HG03045 (cell line): ENCODE measurements around the gene KCNK17.

Source experiments
- ATAC-seq: cut with Tn5 transposase; IDR thresholded peaks from one replicate; pipeline ENCODE4 v1.9.1; 2021; ENCODE audit warnings: mild to moderate bottlenecking, moderate library complexity; ENCODE audit not compliant: unreplicated experiment

Gene KCNK17, protein sequence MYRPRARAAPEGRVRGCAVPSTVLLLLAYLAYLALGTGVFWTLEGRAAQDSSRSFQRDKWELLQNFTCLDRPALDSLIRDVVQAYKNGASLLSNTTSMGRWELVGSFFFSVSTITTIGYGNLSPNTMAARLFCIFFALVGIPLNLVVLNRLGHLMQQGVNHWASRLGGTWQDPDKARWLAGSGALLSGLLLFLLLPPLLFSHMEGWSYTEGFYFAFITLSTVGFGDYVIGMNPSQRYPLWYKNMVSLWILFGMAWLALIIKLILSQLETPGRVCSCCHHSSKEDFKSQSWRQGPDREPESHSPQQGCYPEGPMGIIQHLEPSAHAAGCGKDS

GRCh38 chr6:39314273-39314795, at the start of gene KCNK17:
Gene KCNK17 (minus strand): TSS chr6:39314419. CDS start chr6:39314320, 99 bp downstream.
- ATAC-seq, result no peak

DNA sequence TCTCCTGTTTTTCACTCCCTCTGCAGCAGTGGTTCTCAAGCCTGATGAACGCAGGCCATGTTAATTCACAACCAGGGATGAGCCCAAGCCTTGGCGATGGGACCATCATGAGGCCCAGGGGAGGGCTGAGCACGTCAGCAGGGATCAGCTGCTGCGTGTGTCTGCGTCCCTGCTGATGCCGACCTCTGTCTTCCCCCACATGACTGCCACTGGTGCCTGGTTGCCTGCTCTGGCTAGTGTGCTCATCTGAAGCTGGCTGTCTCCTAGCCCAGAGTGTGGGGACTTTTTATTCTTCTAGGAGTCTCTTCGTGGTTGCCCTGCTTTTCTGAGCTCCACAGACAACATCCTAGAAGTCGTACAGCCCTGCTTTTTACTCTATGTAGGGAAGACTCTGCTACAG, 49.1 kb upstream of the KCNK17 start:
- ATAC-seq, result no peak

DNA sequence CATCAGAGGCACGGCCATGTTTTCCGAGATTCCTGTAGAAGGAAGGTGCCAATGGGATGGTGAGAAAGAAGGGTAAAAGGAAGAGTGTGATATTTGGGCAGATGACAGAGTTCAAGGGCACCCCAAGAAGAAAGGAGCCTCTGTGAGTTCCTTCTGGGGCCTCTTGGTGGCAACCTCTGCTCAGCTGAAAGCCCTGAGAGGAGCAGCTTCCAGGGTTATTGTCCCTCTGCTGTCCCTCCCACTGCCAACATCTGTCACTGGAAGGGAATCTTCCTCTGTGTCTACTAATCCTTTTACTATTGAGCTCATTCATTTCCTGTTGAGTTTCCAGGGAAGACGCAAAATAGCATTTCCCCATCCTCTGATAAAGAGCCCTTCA, 48.3 kb upstream of the KCNK17 start:
- ATAC-seq, result no peak

DNA sequence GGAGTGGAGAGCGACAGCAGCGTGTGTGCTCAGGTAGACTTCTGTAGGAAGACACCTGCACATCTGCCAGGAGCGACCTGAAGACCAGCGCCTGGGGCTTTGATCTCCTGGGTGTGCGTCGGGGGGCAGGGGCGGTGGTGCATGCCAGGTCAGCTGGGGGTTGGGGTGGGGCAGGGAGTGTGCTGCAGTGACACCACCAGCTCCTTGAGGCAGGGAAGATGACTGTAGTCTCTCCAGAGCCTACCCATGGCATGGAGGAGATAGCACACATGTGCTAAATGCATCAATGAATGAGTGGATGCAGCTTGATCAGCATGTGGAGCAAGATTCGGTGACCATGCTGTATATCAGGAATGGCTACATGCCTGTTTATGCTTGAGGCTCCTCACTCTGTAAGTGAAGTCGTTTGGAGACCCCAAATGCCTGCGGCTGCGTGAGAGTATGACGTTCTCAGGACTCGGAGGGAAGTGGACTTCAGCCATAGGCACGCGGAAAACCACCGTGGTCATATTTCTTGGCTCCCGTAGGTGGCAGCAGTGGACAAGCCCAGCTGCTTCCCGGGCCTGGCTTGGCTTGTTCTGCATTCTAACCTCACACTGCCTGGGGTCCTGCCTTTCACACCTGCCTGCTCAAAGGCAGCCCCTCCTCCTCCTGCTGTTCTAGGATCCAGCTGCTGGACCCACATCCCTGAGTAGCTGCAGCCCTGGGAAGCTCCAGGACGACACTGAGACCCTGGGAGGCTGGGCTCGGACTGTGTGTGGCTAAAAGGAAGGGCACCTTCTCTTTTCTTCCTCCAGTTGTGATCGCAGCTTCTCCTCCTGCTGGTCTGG, 47.7 kb upstream of the KCNK17 start:
- no peak for ATAC-seq

GRCh38 chr6:39360378-39360777, 46.2 kb upstream of the KCNK17 start:
- ATAC-seq, result no peak

- ATAC-seq, result no peak
Measured at GRCh38 chr6:39357998-39358686, 43.9 kb upstream of the KCNK17 start.

GRCh38 chr6:39353698-39354315, 39.6 kb upstream of the KCNK17 start:
- no peak for ATAC-seq

- ATAC-seq, result no peak
Measured at GRCh38 chr6:39350723-39351505, 36.7 kb upstream of the KCNK17 start.

DNA sequence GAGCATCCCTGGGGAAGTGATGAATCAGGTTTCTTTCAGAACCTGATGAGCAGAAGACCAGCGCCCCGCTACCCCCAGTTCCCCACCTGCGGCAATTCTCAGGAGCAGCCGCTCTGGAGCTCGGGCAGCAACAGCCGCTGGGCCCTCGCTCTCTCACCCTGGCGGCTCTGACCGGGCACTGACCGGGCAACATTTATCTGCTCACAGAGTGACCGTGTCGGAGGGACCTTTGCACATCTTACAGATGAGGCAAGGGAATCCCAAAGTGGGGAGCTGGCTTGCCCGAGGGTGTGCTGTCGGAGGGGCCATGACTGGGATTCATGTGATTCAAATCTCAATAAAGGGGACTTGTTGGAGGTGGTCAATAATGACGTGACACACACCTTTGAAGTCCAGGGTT, 34.5 kb upstream of the KCNK17 start:
- ATAC-seq, result no peak

- ATAC-seq, result no peak
Measured at GRCh38 chr6:39347906-39348585, 33.8 kb upstream of the KCNK17 start.

- no peak for ATAC-seq
Measured at GRCh38 chr6:39347206-39347605, 33.0 kb upstream of the KCNK17 start.

DNA sequence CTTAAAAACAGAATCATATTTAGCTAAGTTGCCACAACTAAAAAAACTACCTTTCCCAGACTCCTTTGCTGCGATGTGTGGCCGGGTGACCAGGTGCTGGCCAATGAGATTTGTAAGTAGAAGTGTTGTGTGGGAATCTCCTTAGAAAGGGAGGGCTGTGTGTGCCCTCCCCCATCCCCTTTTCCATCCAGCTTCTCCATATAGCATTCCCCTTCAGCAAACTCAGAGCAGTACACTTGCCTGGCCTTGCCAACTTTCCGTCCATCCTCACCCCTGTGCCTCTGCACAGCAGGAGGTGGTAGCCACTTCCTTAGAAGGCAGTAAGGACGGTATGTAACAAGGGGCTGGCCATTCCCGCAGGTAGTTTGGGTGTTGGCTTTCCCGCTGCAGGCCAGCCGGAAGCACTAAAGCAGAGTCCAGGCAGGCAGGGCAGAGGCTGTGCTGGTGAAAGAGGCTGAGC, 30.6 kb upstream of the KCNK17 start:
- no peak for ATAC-seq

DNA sequence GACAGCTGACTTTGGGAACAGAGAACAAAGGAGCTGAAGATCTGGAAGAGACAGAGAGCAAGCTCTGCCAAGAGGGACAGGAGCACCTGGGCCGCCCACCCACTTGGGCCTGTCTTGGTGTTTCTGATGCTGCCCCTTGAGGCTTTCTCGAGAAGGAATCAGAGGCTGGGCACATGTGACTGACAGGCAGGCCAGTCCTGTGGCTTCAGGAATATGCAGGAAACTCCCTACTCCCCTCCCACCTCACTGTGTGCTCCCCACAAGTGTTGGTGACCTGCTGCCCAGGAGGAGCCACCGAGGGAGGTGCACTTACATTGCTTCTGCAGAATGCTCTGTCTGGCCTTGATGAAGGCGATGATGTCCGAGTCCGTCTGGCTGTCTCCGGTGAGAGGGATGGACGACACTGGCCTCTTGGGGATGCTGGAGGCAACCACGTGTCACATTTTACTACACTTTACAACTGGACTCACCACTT, 29.2 kb upstream of the KCNK17 start:
- ATAC-seq, result no peak

DNA sequence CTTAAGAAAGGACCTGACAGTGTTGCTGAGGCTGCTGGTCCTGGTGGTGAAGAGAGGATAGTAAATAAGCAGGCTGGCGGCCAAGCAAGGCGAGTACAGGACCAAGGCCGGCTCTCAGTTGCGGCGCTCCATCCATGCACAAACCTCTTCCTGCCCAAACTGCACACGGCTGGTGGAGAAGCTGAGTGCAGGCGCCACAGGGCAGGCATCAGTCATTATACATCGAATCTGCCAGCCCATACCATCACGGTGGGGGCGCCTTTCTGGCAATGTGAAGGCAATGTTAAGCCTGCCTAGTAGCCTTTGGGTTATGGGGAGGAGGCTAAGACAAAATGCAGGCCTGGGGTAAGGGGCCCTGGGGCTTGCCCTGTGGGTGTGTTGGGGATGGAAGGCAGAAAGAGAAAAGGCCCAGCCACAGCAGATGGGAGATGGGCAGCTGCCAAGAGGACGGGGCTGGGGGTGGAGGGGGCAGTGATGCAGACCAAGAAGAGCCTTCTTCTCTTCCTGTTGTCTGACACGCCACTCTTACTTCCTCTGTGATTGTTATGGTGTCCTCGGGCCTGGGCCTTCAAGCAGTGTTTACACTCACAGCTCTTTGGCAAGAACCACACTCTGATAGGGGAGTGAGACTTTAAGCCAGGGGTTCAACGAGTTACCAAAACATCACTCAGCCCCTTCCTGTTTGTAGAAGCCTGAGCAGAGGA, 28.6 kb upstream of the KCNK17 start:
- no peak for ATAC-seq

- no peak for ATAC-seq
Measured at GRCh38 chr6:39341937-39342336, 27.7 kb upstream of the KCNK17 start.

DNA sequence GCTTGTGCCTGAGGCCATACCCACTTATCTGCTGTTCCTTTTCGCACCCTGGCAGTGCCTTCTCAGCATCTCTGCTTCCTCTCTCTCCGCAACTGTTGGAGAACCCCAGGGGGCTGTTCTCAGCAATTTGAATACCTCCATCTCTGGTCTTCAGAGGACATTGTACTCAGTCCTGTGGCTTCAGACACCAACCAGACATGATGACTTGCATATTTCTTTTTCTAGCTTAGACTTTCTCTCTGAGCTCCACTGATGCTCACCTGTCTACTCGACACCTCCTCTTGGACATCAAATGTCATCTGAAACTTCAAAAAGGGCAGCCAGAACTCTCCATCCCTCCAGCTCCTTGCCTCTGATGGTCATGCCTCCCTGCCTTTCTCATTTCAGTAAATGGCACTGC, 27.1 kb upstream of the KCNK17 start:
- no peak for ATAC-seq

DNA sequence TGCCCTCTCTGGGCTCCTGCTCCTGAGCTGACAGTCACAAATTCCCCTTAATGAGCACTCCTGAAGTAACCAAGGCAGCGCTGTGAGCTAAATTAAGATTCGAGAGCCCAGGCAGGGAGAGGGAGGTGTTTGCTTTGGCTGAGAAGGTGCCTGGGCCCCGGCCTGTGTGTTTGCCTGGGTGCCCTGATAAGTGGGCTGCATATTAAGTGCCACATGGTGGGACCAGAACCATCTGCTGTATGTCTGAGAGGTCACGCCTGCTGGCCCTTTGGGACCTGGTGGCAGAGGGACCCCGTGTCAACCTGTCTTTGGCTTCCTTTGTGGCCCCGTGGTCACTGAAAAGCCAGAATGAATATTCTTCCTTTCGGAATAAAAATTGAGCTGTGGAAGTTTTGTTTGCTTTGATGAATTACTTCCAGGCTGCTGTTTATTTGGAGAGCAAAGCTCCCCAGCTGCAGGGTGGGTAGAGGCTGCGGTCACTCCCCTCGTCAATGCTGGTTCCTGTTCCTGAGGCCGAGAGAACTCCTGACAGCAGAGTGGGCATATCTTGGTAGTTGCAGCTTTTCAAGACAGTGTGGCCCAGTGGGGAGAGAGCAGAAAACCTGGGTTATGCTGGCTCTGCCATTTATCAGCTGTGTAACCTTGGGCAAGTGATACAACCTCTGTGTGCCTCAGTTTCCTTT, 25.8 kb upstream of the KCNK17 start:
- no peak for ATAC-seq
